ENCODE results near the gene GATAD2A. TPM values are rescaled to one million over a fixed set of nuclear protein-coding genes. Genes with fewer than 3 reads are reported as not detected.

The GATAD2A gene
- total and polyA plus RNA-seq, 5 donors from 2014 or later: 8.1 to 134 (median 9.7) TPM

DNA sequence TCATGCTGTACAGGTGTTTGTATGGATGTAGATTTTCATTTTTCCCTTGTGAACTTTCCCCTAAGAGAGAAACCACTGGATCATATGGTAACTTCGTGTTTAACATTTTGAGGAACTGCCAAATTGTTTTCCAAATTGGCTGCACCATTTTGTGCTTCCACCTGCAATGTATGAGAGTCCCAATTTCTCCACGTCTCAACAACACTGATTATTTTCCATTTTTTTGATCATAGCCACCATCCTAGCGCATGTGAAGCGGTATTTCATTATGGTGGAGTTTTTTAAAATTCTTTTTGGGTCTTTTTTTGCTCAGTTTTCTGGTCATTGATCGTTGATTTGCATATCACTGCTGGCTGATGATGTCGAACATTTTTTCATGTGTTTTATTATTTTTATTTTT is 115.5 kb downstream of the GATAD2A start:
- no peak overlapping the region for H3K27ac ChIP-seq (ENCODE audit: insufficient read depth, low read length, poor library complexity, severe bottlenecking)
- H3K4me1 ChIP-seq (ENCODE audit: control insufficient read depth, insufficient read depth, low read length, poor library complexity, severe bottlenecking): peaks cover 19% of the 10 kb centered on the region
- no peaks in the 10 kb centered on the region for H3K27me3 ChIP-seq (ENCODE audit: control insufficient read depth, insufficient read depth, low read length)
- H3K4me3 ChIP-seq (ENCODE audit: low read depth, low read length): no peak overlapping the region
- H3K9me3 Mint-ChIP-seq: no peaks in the 10 kb centered on the region
- peak overlapping the region in 1 of 3 donors; percentile 38 for H3K27ac Mint-ChIP-seq
- H3K9me3 ChIP-seq (ENCODE audit: control insufficient read depth in 2 of 2, low read length in 2 of 2): no peaks in the 10 kb centered on the region
- peak overlapping the region in 1 of 4 donors; percentile 61 for H3K4me3 Mint-ChIP-seq
- peaks cover 0 to 56% (median 27%) of the 10 kb centered on the region in 4 donors for H3K4me1 Mint-ChIP-seq
- H3K27me3 Mint-ChIP-seq: no peaks in the 10 kb centered on the region
- H3K36me3 ChIP-seq (ENCODE audit: control insufficient read depth, insufficient read depth, low read length): peaks cover 18% of the 10 kb centered on the region
- no peak for ATAC-seq (ENCODE audit: low read depth in 2 of 2)
- H3K36me3 Mint-ChIP-seq: peaks cover 24% of the 10 kb centered on the region
- DNase-seq: no peak

DNA sequence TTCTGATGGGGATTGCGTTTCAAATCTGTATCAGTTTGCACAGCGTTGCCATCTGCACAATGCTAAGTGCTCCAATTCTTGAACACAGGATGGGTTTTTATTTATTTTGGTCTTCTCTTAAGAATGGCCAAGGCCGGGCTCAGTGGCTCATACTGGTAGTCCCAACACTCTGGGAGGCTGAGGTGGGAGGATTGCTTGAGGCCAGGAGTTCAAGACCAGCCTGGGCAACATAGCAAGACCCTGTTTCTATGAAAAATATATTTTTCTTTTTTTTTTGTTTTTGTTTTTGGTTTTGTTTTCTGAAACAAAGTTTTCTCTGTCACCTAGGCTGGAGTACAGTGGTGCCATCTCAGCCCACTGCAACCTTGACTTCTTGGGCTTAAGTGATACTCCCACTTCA is 117.7 kb downstream of the GATAD2A start:
- DNase-seq (no peak), ATAC-seq (ENCODE audit: low read depth in 2 of 2) (no peak)
- no peaks in the 10 kb centered on the region for H3K27me3 ChIP-seq (ENCODE audit: control insufficient read depth, insufficient read depth, low read length)
- H3K4me1 ChIP-seq (ENCODE audit: control insufficient read depth, insufficient read depth, low read length, poor library complexity, severe bottlenecking): peaks cover 2% of the 10 kb centered on the region
- H3K9me3 ChIP-seq (ENCODE audit: control insufficient read depth in 2 of 2, low read length in 2 of 2): no peaks in the 10 kb centered on the region
- H3K27ac ChIP-seq (ENCODE audit: insufficient read depth, low read length, poor library complexity, severe bottlenecking): no peak overlapping the region
- H3K36me3 ChIP-seq (ENCODE audit: control insufficient read depth, insufficient read depth, low read length): peaks cover 29% of the 10 kb centered on the region
- peaks cover 24% of the 10 kb centered on the region for H3K36me3 Mint-ChIP-seq
- H3K27me3 Mint-ChIP-seq: no peaks in the 10 kb centered on the region
- peak overlapping the region in 1 of 4 donors; percentile 52 for H3K4me3 Mint-ChIP-seq
- H3K4me1 Mint-ChIP-seq: peaks cover 0 to 39% (median 17%) of the 10 kb centered on the region in 4 donors
- peak overlapping the region in 1 of 3 donors; percentile 71 for H3K27ac Mint-ChIP-seq
- H3K4me3 ChIP-seq (ENCODE audit: low read depth, low read length): no peak overlapping the region
- no peaks in the 10 kb centered on the region for H3K9me3 Mint-ChIP-seq

DNA sequence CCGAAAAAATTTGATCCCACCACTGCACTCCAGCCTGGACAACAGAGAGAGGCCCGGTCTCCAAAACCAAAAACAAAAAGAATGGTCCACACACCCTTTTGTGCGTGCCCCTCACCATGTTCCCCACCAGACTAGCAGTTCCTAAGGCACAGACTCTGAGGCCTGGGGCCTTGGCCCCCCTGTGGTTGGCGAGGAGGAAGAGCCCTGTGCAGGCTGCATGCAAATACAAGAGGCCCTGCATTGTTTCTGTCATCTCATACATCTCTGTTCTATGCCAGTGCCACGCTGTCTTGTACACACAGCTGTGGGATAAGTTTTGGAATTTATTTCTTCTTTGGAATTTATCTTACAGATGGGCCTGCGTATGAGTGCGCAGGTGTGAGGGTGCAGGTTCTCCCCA is 118.6 kb downstream of the GATAD2A start:
- Histone ChIP-seq H3K27me3 (ENCODE audit: control insufficient read depth, insufficient read depth, low read length) (no peaks in the 10 kb centered on the region), H3K27ac (ENCODE audit: insufficient read depth, low read length, poor library complexity, severe bottlenecking) (no peak overlapping the region), H3K4me1 (ENCODE audit: control insufficient read depth, insufficient read depth, low read length, poor library complexity, severe bottlenecking) (peaks cover 2% of the 10 kb centered on the region), H3K9me3 (ENCODE audit: control insufficient read depth in 2 of 2, low read length in 2 of 2) (no peaks in the 10 kb centered on the region), H3K36me3 (ENCODE audit: control insufficient read depth, insufficient read depth, low read length) (peaks cover 31% of the 10 kb centered on the region), H3K4me3 (ENCODE audit: low read depth, low read length) (no peak overlapping the region)
- ATAC-seq (ENCODE audit: low read depth in 2 of 2) (no peak), DNase-seq (no peak)
- peaks cover 23% of the 10 kb centered on the region for H3K36me3 Mint-ChIP-seq
- H3K4me1 Mint-ChIP-seq: peaks cover 0 to 33% (median 16%) of the 10 kb centered on the region in 4 donors
- no peak overlapping the region for H3K4me3 Mint-ChIP-seq
- no peaks in the 10 kb centered on the region for H3K27me3 Mint-ChIP-seq
- H3K27ac Mint-ChIP-seq: peak overlapping the region in 2 of 3 donors; percentile 25 to 43
- H3K9me3 Mint-ChIP-seq: no peaks in the 10 kb centered on the region

DNA sequence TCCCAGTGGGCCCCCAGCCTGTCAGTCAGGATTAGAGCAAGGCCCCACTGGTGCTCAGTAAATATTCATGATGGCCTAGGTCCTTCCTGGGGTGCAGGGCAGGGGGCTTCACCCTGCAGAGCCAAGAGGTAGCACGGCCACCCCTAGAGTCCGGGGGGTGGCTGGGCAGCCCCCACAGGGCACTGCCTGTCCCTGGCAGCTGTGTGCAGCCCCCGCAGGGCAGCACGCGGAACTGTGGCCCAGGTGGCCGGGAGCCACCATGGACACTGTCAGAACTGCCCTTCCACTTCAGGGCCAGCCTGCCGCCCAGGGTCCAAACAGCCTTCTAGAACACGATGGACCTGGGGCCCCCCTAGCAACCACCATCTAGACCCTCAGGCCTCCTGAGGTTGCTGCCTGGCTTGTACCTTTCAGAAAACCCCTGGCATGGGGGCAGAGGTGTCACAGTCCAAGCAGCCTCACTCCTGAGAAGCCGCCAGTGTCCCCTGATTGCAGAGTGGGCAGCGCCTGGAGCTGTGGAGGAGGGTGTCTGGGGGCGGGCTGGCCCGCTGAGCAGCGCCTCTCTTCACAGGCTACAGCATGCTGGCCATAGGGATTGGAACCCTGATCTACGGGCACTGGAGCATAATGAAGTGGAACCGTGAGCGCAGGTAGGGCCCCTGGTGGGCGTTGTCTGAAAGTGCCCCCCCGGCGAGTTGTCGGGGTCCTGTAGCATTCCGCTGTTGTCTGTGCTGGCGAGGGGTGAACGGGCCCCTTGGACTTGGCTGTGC is 120.3 kb downstream of the GATAD2A start:
- peaks cover 22% of the 10 kb centered on the region for H3K36me3 ChIP-seq (ENCODE audit: control insufficient read depth, insufficient read depth, low read length)
- H3K27ac Mint-ChIP-seq: peak overlapping the region in 1 of 3 donors; percentile 52

DNA sequence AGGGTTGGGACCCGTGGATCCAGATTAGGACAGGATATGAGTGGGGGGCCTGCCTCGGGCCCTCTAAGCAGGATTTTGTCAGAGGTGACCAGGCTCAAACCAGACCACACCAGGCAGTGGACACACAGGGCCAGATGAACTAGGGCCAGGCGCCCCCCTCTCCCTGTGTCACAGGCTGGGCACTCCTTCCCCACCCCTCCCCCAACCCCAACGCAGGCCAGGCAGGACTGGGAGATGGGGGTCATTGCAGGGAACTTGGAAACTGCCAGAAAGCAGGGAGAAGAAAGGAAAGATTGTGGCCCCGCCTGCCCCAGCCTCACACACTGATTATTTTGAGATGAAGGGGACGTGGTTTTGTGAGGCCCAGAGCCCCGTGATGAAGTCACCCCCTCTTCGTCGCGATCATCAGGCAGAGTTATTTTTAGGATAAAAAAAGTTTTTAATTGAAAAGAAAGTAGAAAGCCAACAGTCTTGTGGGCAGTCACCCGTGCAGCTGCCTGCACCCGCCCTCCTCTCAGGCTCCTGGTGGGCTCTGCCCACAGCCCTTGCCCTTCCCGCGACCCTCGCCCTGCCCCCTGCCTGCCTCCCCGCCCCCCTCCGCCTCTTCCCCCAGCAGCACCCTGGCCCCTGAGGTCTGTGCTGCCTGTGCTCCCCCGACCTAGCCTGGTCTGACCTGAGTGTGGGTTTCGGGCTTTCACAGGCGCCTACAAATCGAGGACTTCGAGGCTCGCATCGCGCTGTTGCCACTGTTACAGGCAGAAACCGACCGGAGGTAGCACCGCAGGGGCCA is 121.3 kb downstream of the GATAD2A start:
- no peaks in the 10 kb centered on the region for H3K9me3 ChIP-seq (ENCODE audit: control insufficient read depth in 2 of 2, low read length in 2 of 2)
- no peaks in the 10 kb centered on the region for H3K9me3 Mint-ChIP-seq
- no peak overlapping the region for H3K4me3 Mint-ChIP-seq
- H3K27me3 Mint-ChIP-seq: no peaks in the 10 kb centered on the region
- no peaks in the 10 kb centered on the region for H3K4me1 ChIP-seq (ENCODE audit: control insufficient read depth, insufficient read depth, low read length, poor library complexity, severe bottlenecking)
- H3K4me3 ChIP-seq (ENCODE audit: low read depth, low read length): no peak overlapping the region
- H3K36me3 ChIP-seq (ENCODE audit: control insufficient read depth, insufficient read depth, low read length): peaks cover 20% of the 10 kb centered on the region
- H3K27ac ChIP-seq (ENCODE audit: insufficient read depth, low read length, poor library complexity, severe bottlenecking): no peak overlapping the region
- no peaks in the 10 kb centered on the region for H3K27me3 ChIP-seq (ENCODE audit: control insufficient read depth, insufficient read depth, low read length)
- DNase-seq (no peak), ATAC-seq (ENCODE audit: low read depth in 2 of 2) (no peak)
- H3K36me3 Mint-ChIP-seq: peaks cover 7% of the 10 kb centered on the region
- H3K4me1 Mint-ChIP-seq: peaks cover 0 to 16% (median 5%) of the 10 kb centered on the region in 4 donors
- H3K27ac Mint-ChIP-seq: no peak overlapping the region

More for the DNA sequence above, 120.3 kb downstream of the GATAD2A start:
- ATAC-seq (ENCODE audit: low read depth in 2 of 2) (no peak), DNase-seq (no peak)
- peaks cover 11% of the 10 kb centered on the region for H3K36me3 Mint-ChIP-seq
- no peaks in the 10 kb centered on the region for H3K9me3 Mint-ChIP-seq
- H3K4me1 Mint-ChIP-seq: peaks cover 0 to 17% (median 7%) of the 10 kb centered on the region in 4 donors
- no peak overlapping the region for H3K4me3 Mint-ChIP-seq
- H3K4me1 ChIP-seq (ENCODE audit: control insufficient read depth, insufficient read depth, low read length, poor library complexity, severe bottlenecking): no peaks in the 10 kb centered on the region
- no peaks in the 10 kb centered on the region for H3K9me3 ChIP-seq (ENCODE audit: control insufficient read depth in 2 of 2, low read length in 2 of 2)
- H3K4me3 ChIP-seq (ENCODE audit: low read depth, low read length): no peak overlapping the region
- no peaks in the 10 kb centered on the region for H3K27me3 Mint-ChIP-seq
- H3K27me3 ChIP-seq (ENCODE audit: control insufficient read depth, insufficient read depth, low read length): no peaks in the 10 kb centered on the region
- no peak overlapping the region for H3K27ac ChIP-seq (ENCODE audit: insufficient read depth, low read length, poor library complexity, severe bottlenecking)

DNA sequence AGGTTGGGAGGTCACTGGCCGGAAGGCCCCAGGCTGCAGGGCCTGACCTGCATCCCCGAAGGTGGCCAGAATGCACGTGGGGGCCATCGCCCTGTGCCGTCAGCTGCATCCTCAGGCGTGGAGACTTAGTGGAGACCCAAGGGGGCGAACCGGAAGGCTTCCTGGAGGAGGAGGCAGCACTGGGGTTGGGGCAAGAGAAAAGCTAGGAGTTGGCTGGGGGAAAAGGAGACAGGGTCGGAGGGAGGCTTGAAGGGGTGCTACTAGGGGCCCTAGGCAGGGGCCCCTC is 121.8 kb downstream of the GATAD2A start:
- no peak overlapping the region for H3K27ac Mint-ChIP-seq
- H3K27me3 Mint-ChIP-seq: no peaks in the 10 kb centered on the region
- no peak overlapping the region for H3K27ac ChIP-seq (ENCODE audit: insufficient read depth, low read length, poor library complexity, severe bottlenecking)
- no peaks in the 10 kb centered on the region for H3K27me3 ChIP-seq (ENCODE audit: control insufficient read depth, insufficient read depth, low read length)
- peaks cover 20% of the 10 kb centered on the region for H3K36me3 ChIP-seq (ENCODE audit: control insufficient read depth, insufficient read depth, low read length)
- H3K4me1 ChIP-seq (ENCODE audit: control insufficient read depth, insufficient read depth, low read length, poor library complexity, severe bottlenecking): peaks cover 4% of the 10 kb centered on the region
- ATAC-seq (ENCODE audit: low read depth in 2 of 2): no peak
- no peak overlapping the region for H3K4me3 ChIP-seq (ENCODE audit: low read depth, low read length)
- no peaks in the 10 kb centered on the region for H3K9me3 ChIP-seq (ENCODE audit: control insufficient read depth in 2 of 2, low read length in 2 of 2)
- H3K4me3 Mint-ChIP-seq: no peak overlapping the region
- peaks cover 0 to 20% (median 6%) of the 10 kb centered on the region in 4 donors for H3K4me1 Mint-ChIP-seq
- H3K36me3 Mint-ChIP-seq: peaks cover 7% of the 10 kb centered on the region
- no peaks in the 10 kb centered on the region for H3K9me3 Mint-ChIP-seq
- DNase-seq: no peak

DNA sequence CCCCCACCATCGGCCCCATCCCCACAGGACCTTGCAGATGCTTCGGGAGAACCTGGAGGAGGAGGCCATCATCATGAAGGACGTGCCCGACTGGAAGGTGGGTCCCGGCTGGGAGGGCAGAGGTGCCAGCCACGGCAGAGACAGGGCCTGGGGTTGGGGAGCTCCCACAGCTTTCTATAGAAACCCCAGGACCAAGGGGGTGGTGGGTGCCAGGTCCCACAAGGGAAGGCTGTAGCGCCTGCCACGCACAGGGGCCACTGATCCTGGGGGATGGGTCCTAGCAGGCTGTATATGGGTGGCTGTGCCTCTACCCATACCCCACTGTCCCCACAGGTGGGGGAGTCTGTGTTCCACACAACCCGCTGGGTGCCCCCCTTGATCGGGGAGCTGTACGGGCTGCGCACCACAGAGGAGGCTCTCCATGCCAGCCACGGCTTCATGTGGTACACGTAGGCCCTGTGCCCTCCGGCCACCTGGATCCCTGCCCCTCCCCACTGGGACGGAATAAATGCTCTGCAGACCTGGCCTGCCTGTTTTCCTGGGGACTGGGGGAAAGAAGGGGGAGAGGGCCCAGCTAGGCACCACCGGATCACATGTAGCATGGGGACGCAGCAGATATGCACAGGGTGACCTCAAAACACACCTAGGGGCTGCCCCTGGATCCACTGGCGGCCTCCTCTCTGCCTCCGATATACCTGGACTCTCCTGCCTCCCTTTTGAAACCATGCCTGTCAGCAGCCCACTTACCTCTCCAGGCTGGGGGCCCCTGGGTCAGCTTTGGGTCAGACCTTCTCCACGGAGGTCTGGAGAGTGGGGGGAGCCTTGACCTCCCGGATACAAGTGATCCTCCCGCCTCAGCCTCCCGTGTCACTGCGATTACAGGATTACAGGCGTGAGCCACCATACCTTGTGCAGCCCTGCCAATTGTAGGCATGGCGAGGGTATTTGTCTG is 122.5 kb downstream of the GATAD2A start:
- Histone ChIP-seq H3K4me3 (ENCODE audit: low read depth, low read length) (no peak overlapping the region), H3K27ac (ENCODE audit: insufficient read depth, low read length, poor library complexity, severe bottlenecking) (no peak overlapping the region), H3K36me3 (ENCODE audit: control insufficient read depth, insufficient read depth, low read length) (peaks cover 20% of the 10 kb centered on the region), H3K27me3 (ENCODE audit: control insufficient read depth, insufficient read depth, low read length) (no peaks in the 10 kb centered on the region), H3K4me1 (ENCODE audit: control insufficient read depth, insufficient read depth, low read length, poor library complexity, severe bottlenecking) (peaks cover 8% of the 10 kb centered on the region), H3K9me3 (ENCODE audit: control insufficient read depth in 2 of 2, low read length in 2 of 2) (no peaks in the 10 kb centered on the region)
- ATAC-seq (ENCODE audit: low read depth in 2 of 2) (no peak), DNase-seq (no peak)
- Mint-ChIP-seq H3K4me3 (no peak overlapping the region), H3K36me3 (peaks cover 4% of the 10 kb centered on the region), H3K27me3 (no peaks in the 10 kb centered on the region), H3K27ac (no peak overlapping the region), H3K9me3 (no peaks in the 10 kb centered on the region), H3K4me1 (peaks cover 0 to 18% (median 3%) of the 10 kb centered on the region in 4 donors)
